B cell (primary cell): ENCODE results near the gene ABHD2.
"Not testable (repeated sequence)": the region's sequence is repeated elsewhere in the genome, so short reads cannot be mapped to it uniquely, and the experiment has no call there.

ENCODE experiments used
- CTCF ChIP-seq: fragments of 200-600 bp; IDR thresholded peaks from one replicate; pipeline ENCODE4 v1.8.0; 2022; ENCODE audit warnings: antibody characterized with exemption, mild to moderate bottlenecking
- EZH2 ChIP-seq: IDR thresholded peaks from 2 replicates; pipeline ENCODE4 v1.6.1; 2012; ENCODE audit warnings: borderline replicate concordance, low read depth, mild to moderate bottlenecking, moderate library complexity, low read length; ENCODE audit not compliant: insufficient read depth, poor library complexity, severe bottlenecking

DNA sequence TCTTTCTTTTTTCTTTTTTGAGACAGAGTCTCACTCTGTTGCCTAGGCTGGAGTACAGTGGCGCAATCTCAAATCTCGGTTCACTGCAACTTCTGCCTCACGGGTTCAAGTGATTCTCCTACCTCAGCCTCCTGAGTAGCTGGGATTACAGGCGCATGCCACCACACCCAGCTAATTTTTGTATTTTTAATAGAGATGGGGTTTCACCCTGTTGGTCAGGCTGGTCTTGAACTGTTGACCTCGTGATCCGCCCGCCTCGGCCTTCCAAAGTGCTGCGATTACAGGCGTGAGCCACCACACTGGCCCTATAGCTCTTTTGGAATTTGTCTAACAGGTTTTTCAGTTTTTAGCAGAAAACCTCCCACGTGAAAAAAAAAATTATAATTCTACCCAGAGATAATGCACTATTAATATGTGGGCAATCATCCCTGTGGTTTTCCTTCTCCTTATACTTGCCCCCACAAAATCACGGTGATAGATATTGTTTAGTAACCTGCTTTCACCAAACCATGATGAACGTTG lies 32.3 kb downstream of the ABHD2 start:
- not testable (repeated sequence) for TF ChIP-seq CTCF, EZH2
